Activated CD4-positive, alpha-beta T cell treated with anti-CD3 and anti-CD28 coated beads for 48 hours (primary cell): ENCODE data around the gene ADK.
"Not testable (repeated sequence)": the region's sequence is repeated elsewhere in the genome, so short reads cannot be mapped to it uniquely, and the experiment has no call there.

Experiments used
- DNase-seq: peaks from one replicate; pipeline ENCODE4 v3.0.0-alpha.2; 2020

Gene ADK

DNA sequence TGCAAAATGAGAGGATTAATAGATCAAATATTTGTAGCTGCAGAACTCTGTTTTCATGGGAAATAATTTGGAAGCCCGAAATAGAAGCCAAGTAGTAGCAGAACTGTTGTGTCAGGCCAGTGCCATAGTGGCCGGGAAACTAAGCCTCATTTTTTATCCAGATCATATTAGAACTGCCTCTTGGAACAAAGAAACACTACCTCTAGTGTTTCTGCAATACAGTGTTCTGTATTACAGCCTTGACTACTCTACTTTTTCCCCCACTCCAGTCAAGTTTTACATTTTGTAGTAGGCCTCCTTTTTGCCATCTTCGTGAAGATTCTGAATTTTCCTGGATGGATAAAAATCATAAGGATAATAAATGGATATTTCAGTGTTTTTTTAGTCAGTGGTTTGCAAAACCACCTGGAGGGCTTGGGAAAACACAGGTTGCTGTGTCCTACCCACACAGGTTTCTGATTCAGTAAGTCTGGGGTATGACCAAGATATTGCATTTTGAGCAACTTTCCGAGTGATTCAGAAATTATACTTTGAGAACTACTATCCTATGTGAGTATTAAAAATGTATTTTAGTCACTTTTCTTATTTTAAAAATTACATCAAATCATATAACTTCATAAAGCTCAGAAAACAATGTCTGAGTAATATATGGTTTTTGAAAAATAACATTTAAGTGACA lies 349.1 kb downstream of the ADK start:
- DNase-seq, result peak; percentile 10

DNA sequence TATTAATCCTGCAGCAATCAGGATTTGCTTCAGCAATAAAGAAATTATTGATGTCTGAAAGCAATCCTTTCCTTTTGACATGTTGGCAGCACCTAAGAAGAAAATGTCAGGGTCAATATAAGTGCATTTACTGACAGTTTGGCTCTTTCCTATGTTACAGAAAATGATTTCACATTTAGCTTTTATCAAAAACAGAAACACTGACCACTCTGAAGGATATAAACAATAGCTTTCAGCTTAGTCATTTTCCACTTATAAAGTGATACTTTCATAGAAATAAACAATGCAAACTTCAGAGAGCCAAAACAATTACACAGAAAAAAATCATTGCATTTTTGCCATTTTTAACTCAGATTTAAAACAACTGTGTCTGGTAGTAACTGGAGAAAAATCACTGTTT lies 349.8 kb downstream of the ADK start:
- no peak for DNase-seq

DNA sequence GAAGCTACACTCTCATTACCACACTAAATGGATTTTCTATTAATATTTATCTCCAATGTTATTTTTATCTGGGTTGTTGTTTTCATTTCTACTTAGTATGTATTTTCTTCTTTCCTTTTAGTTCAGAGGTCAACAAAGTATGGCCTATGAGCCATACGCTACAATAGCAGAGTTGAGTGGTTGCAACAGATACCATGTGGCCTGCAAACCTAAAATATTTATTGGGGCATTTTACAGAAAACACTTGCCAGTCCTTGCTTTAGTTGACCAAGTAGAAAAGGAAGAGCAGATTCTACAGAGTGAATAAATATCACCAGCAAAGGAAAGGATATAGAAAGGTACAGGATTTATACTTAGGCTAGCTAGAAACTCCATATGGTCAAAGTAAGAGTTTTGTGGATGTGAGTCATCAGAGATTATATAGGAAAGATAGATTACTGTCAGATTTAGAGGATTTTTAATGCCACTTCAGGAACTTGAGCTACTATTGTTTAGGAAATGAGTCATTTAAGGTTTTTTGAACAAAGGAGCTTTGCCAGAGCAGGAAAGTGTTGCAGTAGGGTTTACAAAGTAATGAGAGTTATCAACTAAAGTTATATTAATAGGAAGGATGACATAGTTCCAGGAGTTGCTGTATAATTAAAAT lies 352.1 kb downstream of the ADK start:
- DNase-seq, result no peak

DNA sequence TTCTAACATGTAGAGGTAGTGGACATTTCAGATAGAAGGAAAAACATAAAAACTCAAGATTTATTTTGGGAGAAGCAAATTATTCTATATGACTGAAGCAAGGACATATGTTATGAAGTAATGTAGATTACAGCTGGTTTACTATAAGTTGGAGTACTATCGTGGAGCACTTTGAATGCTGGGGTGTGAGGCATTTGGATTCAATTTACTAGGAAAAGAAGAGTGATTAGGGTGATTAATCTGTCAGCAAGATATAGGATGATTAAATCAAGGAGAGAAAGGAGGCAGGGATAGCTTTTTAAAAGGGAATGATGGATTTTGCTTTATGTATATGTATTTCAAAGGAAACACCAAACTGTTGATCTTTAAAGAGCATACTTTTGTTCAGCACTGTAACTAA lies 356.9 kb downstream of the ADK start:
- DNase-seq, result no peak

DNA sequence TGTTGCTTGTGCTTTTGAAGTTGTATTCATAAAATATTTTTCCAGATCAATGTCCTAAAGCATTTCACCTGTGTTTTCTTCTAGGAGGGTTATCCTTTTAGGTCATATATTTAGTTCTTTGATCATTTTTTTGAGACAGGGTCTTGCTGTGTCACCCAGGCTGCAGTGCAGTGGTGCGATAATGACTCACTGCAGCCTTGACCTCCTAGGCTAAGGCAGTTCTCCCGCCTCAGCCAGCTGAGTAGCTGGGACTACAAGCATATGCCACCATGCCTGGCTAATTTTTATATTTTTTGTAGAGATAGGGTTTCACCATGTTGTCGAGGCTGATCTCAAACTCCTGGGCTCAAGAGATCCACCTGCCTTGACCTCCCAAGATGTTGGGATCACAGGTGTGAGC lies 359.6 kb downstream of the ADK start:
- DNase-seq, result no peak

DNA sequence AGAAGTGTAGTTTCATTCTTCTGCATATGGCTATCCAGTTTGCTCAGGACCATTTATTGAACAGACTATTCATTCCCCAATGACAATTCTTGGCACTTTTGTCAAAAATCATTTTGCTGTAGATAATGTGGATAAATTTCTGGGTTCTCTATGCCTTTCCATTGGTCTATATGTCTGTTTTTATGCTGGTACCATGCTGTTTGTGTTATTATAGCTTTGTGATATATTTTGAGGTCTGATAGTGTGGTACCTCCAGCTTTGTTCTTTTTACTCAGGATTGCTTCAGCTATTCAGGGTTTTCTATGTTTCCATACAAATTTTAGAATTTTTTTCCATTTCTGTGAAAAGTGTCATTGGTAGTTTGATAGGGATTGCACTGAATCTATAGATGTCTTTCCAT lies 360.0 kb downstream of the ADK start:
- DNase-seq, result no peak

DNA sequence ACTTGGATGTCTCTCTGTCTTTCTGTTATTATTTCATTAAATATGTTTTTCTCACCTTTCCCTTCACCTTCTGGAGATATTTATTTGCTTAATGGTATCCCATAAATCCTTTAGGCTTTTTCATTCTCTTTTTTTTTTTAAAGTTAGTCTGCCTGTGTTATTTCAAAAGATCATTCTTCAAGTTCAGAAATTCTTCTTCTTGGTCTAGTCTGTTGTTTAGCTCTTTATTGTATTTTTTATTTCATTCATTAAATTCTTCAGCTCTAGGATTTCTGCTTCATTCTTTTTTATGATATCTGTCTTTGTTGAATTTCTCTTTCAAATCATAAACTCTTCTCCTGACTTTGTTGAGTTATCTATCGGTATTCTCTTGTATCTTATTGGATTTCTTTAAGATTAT lies 363.3 kb downstream of the ADK start:
- no peak for DNase-seq

DNA sequence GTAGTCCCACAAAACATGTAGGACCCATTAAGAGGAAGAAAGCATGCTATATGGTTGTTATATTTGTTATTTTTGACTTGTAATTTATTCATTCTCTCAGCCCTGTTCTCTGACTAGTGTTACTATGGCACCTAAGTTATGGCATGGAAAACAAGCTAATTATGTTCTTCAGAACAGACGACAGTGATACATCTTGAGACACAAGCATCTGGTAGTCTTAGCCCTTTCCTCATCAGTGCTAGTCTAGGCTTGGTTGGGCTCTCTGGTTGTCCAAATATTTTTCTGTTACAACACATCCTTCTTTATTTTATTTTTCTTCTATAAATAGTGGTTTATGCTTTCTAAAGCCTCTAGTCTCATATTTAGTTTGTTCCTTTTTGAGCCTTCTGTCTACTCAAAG lies 367.0 kb downstream of the ADK start:
- no peak for DNase-seq

DNA sequence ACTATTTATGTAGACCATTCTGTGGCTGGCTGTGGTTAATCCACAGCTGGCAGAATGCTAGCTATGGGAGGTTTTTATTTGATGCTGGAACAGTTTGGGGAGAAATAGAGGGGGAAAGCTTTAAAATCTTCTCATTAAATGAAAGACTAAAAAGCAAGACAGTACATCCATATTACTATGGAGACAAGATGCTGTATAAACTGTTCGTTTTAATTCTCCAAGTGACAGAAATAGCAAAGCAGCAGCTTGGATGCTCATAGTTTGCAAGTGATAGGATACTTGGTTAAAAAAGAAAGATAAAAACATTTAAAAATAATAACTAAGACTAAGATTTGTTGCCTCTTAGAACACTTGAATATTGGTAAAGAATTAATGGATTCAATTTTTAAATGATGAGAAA lies 370.5 kb downstream of the ADK start:
- DNase-seq, result no peak

DNA sequence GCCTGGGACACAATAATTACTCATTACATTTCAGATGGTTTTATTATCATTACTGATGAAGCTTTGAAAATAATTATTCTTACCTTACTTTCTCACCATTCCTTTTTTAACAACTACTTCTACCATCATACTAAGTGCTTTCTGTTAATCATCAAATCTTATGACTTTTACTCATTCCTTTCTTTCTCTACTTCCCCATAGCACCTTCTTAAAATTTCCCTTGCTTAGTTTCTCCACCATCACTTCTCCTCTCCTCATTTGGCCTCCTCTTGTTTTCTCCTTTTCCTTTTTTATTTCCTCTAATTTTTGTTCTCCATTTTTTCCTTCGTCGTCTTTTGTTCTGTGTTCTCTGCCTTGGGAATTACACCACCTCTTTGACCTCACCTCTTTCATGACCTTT lies 372.2 kb downstream of the ADK start:
- DNase-seq, result no peak

DNA sequence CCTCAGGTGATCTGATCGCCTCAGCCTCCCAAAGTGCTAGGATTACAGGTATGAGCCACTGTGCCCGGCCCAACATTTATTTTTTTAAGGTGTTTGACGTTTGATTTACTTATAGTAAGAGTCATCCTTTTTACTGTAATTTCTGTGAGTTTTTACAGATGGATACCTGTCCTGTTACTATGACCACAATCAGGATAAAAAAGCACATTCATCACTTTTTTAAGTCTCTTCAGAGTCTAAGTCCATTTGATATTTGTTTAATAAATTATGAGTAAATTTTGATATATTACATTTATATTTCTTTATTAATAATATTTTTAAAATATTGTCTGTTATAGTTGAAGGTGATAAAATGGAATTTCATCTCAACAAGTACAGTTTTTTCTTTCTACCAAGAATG lies 374.9 kb downstream of the ADK start:
- DNase-seq, result no peak

DNA sequence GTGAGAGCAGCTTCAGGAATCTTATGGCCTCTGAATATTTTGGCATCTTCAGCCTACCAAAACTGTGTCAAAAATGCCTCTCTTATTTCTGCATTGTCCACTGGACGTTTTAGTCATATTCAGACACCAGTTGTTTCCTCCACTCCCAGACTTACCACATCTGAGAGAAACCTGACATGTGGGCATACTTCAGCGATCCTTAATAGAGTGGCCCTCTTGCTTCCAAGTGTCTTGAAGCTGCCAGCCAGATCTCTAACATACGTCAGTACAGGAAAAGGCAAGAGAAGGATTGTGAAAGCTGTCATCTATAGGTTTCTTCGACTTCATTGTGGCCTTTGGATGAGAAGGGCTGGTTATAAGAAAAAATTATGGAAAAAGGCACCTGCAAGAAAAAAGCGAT lies 376.6 kb downstream of the ADK start:
- not testable (repeated sequence) for DNase-seq

DNA sequence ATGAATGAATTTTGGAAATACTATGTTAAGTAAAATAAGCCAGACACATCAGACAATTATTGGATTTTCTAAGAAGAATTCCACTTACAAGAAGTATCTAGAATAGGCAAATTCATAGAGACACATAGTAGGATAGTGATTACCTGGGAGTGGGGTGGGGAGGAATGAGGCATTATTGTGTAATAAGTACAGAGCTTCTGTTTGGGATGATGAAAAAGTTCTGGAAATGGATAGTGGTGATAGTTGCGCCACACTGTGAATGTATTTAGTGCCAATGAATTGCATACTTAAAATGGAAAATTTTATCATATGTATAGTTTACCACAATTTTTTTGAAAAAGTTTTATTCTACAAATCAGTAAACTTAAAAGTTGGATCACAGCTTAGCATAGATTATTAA lies 378.2 kb downstream of the ADK start:
- no peak for DNase-seq

DNA sequence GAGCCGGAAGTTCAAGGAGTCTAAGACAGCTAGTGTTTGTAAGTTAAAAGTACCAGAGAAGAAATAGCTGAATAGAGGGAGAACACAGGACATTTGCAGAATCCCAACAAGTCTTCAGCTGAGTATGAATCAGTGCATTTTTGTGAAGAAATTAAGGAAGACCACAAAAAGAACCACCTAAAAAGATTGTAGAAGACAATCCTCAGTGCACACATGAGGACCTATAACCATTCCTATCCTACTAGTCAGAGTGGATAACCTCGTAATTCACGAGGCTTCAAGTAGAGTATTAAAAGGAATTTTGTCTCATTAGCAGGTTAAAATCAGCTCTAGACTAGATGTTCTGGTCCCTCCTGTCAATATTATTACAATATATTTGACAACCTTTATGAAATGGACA lies 380.0 kb downstream of the ADK start:
- no peak for DNase-seq

DNA sequence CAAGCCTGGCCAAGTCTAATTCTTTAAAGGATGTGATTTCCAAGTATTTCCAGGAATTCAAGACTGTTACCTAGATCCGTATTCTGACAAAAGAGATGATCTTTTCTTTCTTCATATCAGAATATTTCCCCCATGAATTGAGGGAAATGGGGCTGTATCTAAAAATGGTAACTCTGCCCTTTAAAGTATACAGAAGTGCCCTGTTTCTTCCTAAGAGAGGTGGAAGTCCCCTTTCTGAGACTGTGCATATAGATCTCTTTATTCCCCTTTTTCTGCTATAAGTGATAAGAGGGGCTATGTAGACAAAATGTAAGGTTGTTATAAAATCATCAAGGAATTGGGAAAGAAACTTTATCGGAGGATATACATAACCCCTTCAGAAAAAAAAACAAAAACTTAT lies 388.3 kb downstream of the ADK start:
- no peak for DNase-seq

DNA sequence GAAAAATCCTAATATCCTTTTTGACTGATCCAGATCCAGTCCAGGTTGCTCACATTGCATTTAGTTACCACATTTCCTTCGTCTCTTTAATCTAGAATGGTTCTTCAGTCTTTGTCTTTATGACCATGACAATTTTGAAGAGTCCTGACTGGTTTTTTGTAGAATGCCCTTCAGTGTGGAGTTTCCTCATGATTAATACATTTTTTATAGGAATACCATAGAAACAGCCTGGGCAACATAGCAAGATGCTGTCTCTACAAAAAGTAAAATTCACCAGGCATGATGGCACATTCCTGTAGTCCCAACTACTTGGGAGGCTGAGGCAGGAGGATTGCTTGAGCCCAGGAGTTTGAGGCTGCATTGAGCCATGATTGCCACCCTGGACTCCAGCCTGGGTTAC lies 390.4 kb downstream of the ADK start:
- no peak for DNase-seq

DNA sequence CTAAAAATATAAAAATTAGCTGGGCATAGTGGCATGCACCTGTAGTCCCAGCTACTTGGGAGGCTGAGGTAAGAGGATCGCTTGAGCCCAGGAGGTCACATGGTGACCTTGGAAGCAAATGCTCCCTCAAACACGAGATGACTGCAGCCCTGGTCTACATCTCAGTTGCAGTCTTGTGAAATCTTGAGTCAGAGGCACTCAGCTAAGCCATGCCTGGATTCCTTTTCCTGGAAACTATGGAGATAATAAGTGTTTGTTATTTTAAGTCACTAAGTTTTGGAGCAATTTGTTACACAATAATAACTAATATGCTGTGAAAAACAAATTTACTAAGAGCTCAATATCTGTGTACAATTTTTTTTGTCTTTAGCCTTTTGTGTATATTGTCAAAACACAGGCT lies 391.1 kb downstream of the ADK start:
- no peak for DNase-seq

DNA sequence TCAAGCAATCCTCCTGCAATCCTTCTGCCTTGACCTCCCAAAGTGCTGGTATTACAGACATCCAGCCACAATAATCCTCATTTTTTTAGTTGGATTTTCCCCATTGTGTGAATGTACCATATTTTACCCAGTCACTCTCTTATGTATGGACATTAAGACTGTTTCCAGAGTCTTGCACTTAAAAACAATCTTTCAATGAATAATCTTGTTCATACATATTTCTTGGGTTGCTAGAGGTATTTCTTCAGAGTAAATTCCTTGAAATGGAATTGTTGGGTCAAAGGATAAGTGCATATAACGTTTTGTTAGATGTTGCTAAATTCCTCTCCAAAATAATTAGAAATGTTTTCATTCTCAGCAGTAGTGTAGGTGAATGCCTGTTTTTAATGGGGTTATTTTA lies 392.3 kb downstream of the ADK start:
- DNase-seq, result no peak

DNA sequence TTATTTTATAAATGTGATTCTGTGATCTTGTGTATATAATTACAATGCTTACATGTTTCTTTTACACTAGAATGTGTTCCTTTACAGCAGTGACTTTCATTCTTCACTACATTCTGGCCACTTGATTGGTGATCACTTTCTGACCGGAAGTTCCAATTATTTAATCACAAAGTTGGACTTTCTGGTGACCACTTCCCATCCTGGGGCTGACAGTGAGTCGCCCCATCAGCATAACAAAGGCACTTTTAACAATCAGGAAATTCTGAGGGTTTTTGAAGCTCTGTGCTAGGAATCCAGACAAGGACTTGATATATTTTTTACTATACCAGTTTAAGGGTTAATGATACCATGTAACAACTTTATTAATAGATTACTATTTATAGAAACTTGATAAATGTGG lies 393.1 kb downstream of the ADK start:
- DNase-seq, result no peak

DNA sequence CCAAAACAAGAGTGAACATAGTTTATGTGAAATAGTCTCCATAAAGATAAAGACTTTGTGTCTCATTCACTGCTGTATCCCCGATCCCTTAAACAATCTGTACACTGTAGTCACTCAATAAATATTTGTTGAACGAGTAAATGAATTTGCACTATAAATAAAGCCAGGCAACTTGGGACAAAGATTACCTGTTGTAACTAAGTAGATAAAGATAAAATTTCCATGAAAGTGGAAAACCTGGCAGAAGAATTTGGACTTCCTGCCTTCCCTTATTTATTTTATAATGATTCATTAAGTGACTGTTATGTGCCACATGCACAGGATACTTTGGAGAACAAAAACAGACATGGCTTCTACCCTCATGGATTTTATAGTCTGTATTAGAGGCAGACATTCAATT lies 397.7 kb downstream of the ADK start:
- no peak for DNase-seq

DNA sequence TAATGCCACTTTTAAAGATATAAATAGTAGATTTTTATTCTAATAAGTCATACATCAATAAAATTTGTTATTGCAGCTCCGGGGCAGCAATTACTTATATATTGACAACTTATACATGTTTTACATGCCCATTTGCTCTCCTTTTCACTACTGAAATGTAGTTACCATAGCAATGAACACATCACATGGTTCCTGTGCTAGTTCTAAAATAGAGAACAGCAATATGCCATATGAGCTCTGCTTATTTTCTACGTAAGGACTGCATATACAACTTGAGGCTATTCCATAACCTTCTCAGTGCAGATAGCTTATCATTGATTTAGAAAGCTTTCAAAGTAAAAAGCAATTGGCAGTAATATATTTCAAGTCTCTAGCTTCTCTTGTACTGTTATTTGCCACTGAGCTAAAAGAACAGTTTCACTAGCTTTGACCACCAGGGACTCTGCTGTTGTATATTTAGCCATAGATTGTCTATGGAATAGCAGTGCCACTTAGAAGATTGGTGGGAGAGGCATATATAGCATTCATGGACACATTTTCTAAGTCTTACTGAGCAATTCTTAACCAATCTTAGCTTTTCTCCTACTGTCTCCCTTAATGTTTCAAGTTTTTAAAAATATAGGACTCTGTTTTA lies 405.2 kb downstream of the ADK start:
- DNase-seq, result no peak

DNA sequence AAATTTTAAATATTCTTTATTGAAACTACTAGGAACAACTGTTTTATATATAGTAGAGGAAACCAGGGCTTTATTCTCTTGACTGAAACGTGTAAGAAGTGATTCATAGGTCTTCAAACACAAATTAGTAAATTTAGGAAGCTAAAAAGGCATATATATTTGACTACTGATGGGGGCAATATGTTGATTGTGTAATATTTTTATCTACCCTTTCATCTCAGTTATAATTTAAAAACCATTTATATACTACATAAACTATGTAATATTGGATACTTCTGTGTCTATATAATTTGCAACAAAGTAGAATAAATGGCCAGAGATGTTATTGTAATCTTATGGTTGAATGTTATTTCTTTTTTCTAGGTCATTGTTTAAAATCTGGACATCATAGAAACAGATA lies 406.1 kb downstream of the ADK start:
- DNase-seq, result no peak

DNA sequence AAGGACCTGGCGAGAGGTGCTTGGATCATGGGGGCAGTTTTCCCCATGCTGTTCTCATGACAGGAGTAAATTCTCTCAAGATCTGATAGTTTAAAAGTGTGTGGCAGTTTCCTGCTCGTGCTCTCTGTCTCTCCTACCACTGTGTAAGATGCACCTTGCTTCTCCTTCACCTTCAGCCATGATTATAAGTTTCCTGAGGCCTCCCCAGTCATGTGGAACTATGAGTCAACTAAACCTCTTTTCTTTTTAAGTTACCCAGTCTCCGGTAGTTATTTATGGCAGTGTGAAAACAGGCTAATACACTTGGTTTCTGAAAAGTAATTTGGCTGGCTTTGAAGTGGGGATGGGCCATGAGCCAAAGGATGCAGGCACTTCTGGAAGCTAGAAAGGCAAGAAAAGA lies 407.4 kb downstream of the ADK start:
- no peak for DNase-seq

DNA sequence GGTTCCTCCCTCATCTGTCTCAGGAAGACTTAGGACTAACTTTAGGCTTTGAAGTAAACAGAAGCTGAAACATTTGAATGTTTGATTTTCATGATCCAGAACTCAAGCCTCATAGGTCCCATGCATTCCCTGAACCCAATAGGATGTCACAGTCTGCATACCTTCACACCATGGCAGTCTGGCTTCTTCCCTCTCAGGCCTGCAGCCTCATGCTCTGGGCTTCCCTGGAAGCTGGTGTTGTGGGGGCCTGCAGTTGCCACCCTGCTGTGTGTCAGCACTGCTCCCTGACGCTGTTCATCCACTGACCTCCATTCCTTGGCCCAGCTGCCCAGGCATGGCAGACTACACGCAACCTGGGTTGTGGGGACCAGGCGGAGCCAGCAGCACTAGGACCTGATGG lies 407.9 kb downstream of the ADK start:
- DNase-seq, result no peak

DNA sequence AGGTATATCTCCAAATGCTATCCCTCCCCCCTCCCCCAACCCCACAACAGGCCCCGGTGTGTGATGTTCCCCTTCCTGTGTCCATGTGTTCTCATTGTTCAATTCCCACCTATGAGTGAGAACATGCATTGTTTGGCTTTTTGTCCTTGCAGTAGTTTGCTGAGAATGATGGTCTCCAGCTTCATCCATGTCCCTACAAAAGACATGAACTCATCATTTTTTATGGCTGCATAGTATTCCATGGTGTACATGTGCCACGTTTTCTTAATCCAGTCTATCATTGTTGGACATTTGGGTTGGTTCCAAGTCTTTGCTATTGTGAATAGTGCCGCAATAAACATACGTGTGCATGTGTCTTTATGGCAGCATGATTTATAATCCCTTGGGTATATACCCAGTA lies 417.9 kb downstream of the ADK start:
- DNase-seq, result not testable (repeated sequence)
